Heart right ventricle (tissue), 16 donors: ENCODE results near the gene ZNF91. TPM values are rescaled to one million over a fixed set of nuclear protein-coding genes. Genes with fewer than 3 reads are reported as not detected.

Experiments
- ATAC-seq, 8 donors: fragments of 200-7000 bp; cut with Tn5 transposase; one replicate each; pipeline ENCODE4 v1.9.1; 2020; ENCODE audit warnings: mild to moderate bottlenecking in 8 of 8, moderate library complexity in 8 of 8, moderate number of reproducible peaks in 1 of 8
- DNase-seq, 2 donors: peaks; one replicate each; pipeline ENCODE4 v3.0.0-alpha.2; 2020
- H3K27ac ChIP-seq, 10 donors: fragments of 200-600 bp; sonication (generic) in 2 of 10; one replicate each; pipeline versions ENCODE4 v1.5.0 to v1.8.0; 2020 to 2022; ENCODE audit warnings: mild to moderate bottlenecking in 3 of 10
- H3K27me3 ChIP-seq, 7 donors: fragments of 200-600 bp; one replicate each; pipeline ENCODE4 v1.8.0; 2021 to 2022; ENCODE audit warnings: mild to moderate bottlenecking in 2 of 7
- H3K36me3 ChIP-seq, 9 donors: fragments of 200-600 bp; sonication (generic) in 1 of 9; one replicate each; pipeline versions ENCODE4 v1.5.0 to v1.8.0; 2020 to 2022; ENCODE audit warnings: mild to moderate bottlenecking in 2 of 9
- H3K4me1 ChIP-seq, 9 donors: fragments of 200-600 bp; sonication (generic) in 1 of 9; one replicate each; pipeline versions ENCODE4 v1.5.0 to v1.8.0; 2020 to 2022; ENCODE audit warnings: mild to moderate bottlenecking in 4 of 9
- H3K4me3 ChIP-seq, 10 donors: fragments of 200-600 bp; sonication (generic) in 2 of 10; one replicate each; pipeline versions ENCODE4 v1.5.0 to v1.8.0; 2020 to 2022; ENCODE audit warnings: mild to moderate bottlenecking in 7 of 10, moderate library complexity in 2 of 10
- H3K9me3 ChIP-seq, 11 donors: fragments of 200-600 bp in 10 of 11; sonication (generic) in 2 of 11; one replicate each; pipeline versions ENCODE4 v1.5.0 to v1.8.0; 2013 to 2022; ENCODE audit warnings: mild to moderate bottlenecking in 2 of 11, control low read depth in 1 of 11, moderate library complexity in 1 of 11
- CTCF ChIP-seq, 9 donors: fragments of 200-600 bp; sonication (generic) in 2 of 9; IDR thresholded peaks; one replicate each; pipeline versions ENCODE4 v1.5.0 to v1.8.0; 2021 to 2022; ENCODE audit warnings: antibody characterized with exemption in 9 of 9, mild to moderate bottlenecking in 5 of 9, moderate library complexity in 1 of 9
- WGBS, 2 donors: extraction: QIAGEN DNeasy Blood & Tissue Kit; methylation state at CpG; one replicate each; pipeline ENCODE4 v1.1.7; 2013; ENCODE audit warnings: inconsistent platforms in 1 of 2; 5-methylcytosine and 5-hydroxymethylcytosine counted together
- intact Hi-C, 10 donors: fragments of 100-400 bp; cut with DNase I; formaldehyde crosslinking; loops; one replicate each; pipeline versions ENCODE4 v1.11.1 to v1.14.2; 2022
- polyA plus RNA-seq, 2 donors: library from polyadenylated mRNA; stranded (reverse); fragments of 200-250 nt; gene quantifications; one replicate each; pipeline ENCODE4 v1.2.3, GENCODE V29; 2013
- total RNA-seq, 10 donors: library from RNA; stranded (reverse); fragmentation: NEBNext Ultra II Directional in 3 of 10; extraction: Animal tissue kit (Norgen Biotek cat#: 25700) in 3 of 10; gene quantifications; one replicate each; pipeline versions ENCODE4 v1.2.1 to v1.2.4, GENCODE V29; 2021 to 2023
- donor health status: Arrhythmogenic right ventricular cardiomyopathy.
- donor health status: ischemic (EF 13 %, LVEDD 7.1; RV severe dilation, severe dysfunction).
- donor health status: healthy with polysubstance abuse.
- donor health status: DM: no; HTN: yes; CAD: no.
- donor health status: DM: no; HTN: no; CAD: no.
- donor health status: ischemic (EF 25% LVEDD 6.9; RV normal size, moderate dysfunction).
- donor health status: ischemic (EF 25% LVEDD 5.7; RV mildly dilated, moderate dysfunction).
- donor health status: healthy.
- donor health status: DM: yes; HTN: yes; CAD: no.
- donor health status: Ischemic cardiomyopathy.
- donor health status: ischemic (EF 35%, LVEDD 5.7; RV mildly dilated, moderate dysfunction).
- donor health status: nonischemic (EF 11% LVEDD 7.7; RV severe dilation, severe dysfunction).
- donor health status: DM: yes; HTN: yes; CAD: no.
- donor health status: PGD.
- donor health status: ischemic (EF 29% LVEDD 5.4; RV normal size, mild dysfunction).
- donor health status: nonischemic (EF 23%, LVEDD 6.1; RV moderate dilation, normal function).

The ZNF91 gene
- total and polyA plus RNA-seq, 12 donors = 5.1 to 326 (median 129) TPM

GRCh38 chr19:23385404-23385803, 9.9 kb downstream of the ZNF91 start:
- ATAC-seq (no peak), DNase-seq (no peak)
- intact Hi-C loops = no loop called here
- Histone ChIP-seq H3K27ac (peak overlapping the region in 1 of 10 donors; percentile 51), H3K4me1 (peaks cover 0 to 57% (median 24%) of the 10 kb centered on the region in 9 donors), H3K36me3 (peaks cover 0 to 93% (median 28%) of the 10 kb centered on the region in 9 donors), H3K27me3 (no peaks in the 10 kb centered on the region), H3K4me3 (no peak overlapping the region), H3K9me3 (peaks cover 0 to 92% (median 8%) of the 10 kb centered on the region in 11 donors)
- TF ChIP-seq CTCF (IDR thresholded peaks at IDR 0.05) = no peak
- 66 to 70% methylated on average over 4 of the region's 4 CpGs for WGBS, 2 donors

GRCh38 chr19:23384858-23385257, 10.4 kb downstream of the ZNF91 start:
- Histone ChIP-seq H3K36me3 (peaks cover 0 to 93% (median 28%) of the 10 kb centered on the region in 9 donors), H3K9me3 (peaks cover 0 to 95% (median 8%) of the 10 kb centered on the region in 11 donors), H3K27me3 (no peaks in the 10 kb centered on the region), H3K4me3 (no peak overlapping the region), H3K27ac (peak overlapping the region in 2 of 10 donors; percentile 11 to 51), H3K4me1 (peaks cover 0 to 57% (median 24%) of the 10 kb centered on the region in 9 donors)
- no peak for TF ChIP-seq CTCF (IDR thresholded peaks at IDR 0.05)
- ATAC-seq (peak in 3 of 8 donors; percentile 20 to 53 (median 52)), DNase-seq (no peak)
- intact Hi-C loops = loop anchor here in 1 of 10 donors (5.0 kb wide), 1 partner anchor 38 kb away; no protein-coding TSS in a partner anchor
- 90 to 91% methylated on average over 12 of the region's 12 CpGs for WGBS, 2 donors

- intact Hi-C loops = loop anchor here in 1 of 10 donors (5.0 kb wide), 1 partner anchor 37 kb away; no protein-coding TSS in a partner anchor
- peak overlapping the region in 1 of 10 donors; percentile 51 for H3K27ac ChIP-seq
- no peak for ATAC-seq
These were observed 11.1 kb downstream of the ZNF91 start for GRCh38 chr19:23384166-23384565.

GRCh38 chr19:23382955-23383354, 12.3 kb downstream of the ZNF91 start:
- ATAC-seq (no peak), DNase-seq (no peak)
- Histone ChIP-seq H3K4me3 (no peak overlapping the region), H3K36me3 (peaks cover 0 to 93% (median 28%) of the 10 kb centered on the region in 9 donors), H3K9me3 (peaks cover 0 to 98% (median 8%) of the 10 kb centered on the region in 11 donors), H3K27ac (peak overlapping the region in 1 of 10 donors; percentile 85), H3K4me1 (peaks cover 4 to 61% (median 21%) of the 10 kb centered on the region in 9 donors), H3K27me3 (no peaks in the 10 kb centered on the region)
- no peak for TF ChIP-seq CTCF (IDR thresholded peaks at IDR 0.05)
- intact Hi-C loops = loop anchor here in 1 of 10 donors (5.0 kb wide), 1 partner anchor 36 kb away; no protein-coding TSS in a partner anchor

More at GRCh38 chr19:23384166-23384565, 11.1 kb downstream of the ZNF91 start:
- peaks cover 4 to 57% (median 23%) of the 10 kb centered on the region in 9 donors for H3K4me1 ChIP-seq
- H3K4me3 ChIP-seq = no peak overlapping the region
- TF ChIP-seq CTCF (IDR thresholded peaks at IDR 0.05) = no peak
- peaks cover 0 to 98% (median 8%) of the 10 kb centered on the region in 11 donors for H3K9me3 ChIP-seq
- DNase-seq = no peak
- WGBS, 2 donors = 94 to 100% methylated on average over 12 of the region's 12 CpGs
- no peaks in the 10 kb centered on the region for H3K27me3 ChIP-seq
- H3K36me3 ChIP-seq = peaks cover 0 to 93% (median 28%) of the 10 kb centered on the region in 9 donors
